RWPE2 (cell line): ENCODE data around the gene PYGO2.

Experiments
- ATAC-seq: fragments of 200-7000 bp; cut with Tn5 transposase; 3 replicates; pipeline ENCODE4 v1.9.1; 2021; ENCODE audit warnings: low read depth
- DNase-seq: peaks from one replicate; pipeline ENCODE4 v3.0.0-alpha.2; 2020; ENCODE audit warnings: low spot score
- H3K27ac ChIP-seq: fragments of 450-650 bp; 2 replicates; pipeline ENCODE4 v1.5.1; 2017; ENCODE audit warnings: mild to moderate bottlenecking; ENCODE audit not compliant: poor library complexity, severe bottlenecking
- H3K27me3 ChIP-seq: fragments of 250-450 bp; sonication (Bioruptor Pico); 2 replicates; pipeline ENCODE4 v1.5.1; 2021; ENCODE audit warnings: mild to moderate bottlenecking, moderate library complexity; ENCODE audit not compliant: insufficient read depth, poor library complexity, severe bottlenecking
- H3K36me3 ChIP-seq: fragments of 250-450 bp; sonication (Bioruptor Pico); 2 replicates; pipeline ENCODE4 v1.5.1; 2020; ENCODE audit warnings: low read depth, mild to moderate bottlenecking, moderate library complexity
- H3K4me1 ChIP-seq: fragments of 250-450 bp; sonication (Bioruptor Pico); 2 replicates; pipeline ENCODE4 v1.5.1; 2021; ENCODE audit warnings: mild to moderate bottlenecking, moderate library complexity; ENCODE audit not compliant: insufficient read depth, poor library complexity, severe bottlenecking
- H3K4me3 ChIP-seq: fragments of 250-450 bp; sonication (Bioruptor Pico); 2 replicates; pipeline ENCODE4 v1.5.1; 2021; ENCODE audit warnings: mild to moderate bottlenecking, moderate library complexity; ENCODE audit not compliant: severe bottlenecking
- H3K9me3 ChIP-seq: fragments of 250-450 bp; sonication (Bioruptor Pico); 2 replicates; pipeline ENCODE4 v1.5.1; 2021; ENCODE audit warnings: mild to moderate bottlenecking, moderate library complexity; ENCODE audit not compliant: severe bottlenecking
- CTCF ChIP-seq: fragments of 450-650 bp; IDR thresholded peaks from one replicate; pipeline ENCODE4 v1.5.1; 2017; ENCODE audit warnings: mild to moderate bottlenecking, moderate library complexity; ENCODE audit not compliant: poor library complexity, severe bottlenecking

Gene PYGO2, protein sequence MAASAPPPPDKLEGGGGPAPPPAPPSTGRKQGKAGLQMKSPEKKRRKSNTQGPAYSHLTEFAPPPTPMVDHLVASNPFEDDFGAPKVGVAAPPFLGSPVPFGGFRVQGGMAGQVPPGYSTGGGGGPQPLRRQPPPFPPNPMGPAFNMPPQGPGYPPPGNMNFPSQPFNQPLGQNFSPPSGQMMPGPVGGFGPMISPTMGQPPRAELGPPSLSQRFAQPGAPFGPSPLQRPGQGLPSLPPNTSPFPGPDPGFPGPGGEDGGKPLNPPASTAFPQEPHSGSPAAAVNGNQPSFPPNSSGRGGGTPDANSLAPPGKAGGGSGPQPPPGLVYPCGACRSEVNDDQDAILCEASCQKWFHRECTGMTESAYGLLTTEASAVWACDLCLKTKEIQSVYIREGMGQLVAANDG

DNA sequence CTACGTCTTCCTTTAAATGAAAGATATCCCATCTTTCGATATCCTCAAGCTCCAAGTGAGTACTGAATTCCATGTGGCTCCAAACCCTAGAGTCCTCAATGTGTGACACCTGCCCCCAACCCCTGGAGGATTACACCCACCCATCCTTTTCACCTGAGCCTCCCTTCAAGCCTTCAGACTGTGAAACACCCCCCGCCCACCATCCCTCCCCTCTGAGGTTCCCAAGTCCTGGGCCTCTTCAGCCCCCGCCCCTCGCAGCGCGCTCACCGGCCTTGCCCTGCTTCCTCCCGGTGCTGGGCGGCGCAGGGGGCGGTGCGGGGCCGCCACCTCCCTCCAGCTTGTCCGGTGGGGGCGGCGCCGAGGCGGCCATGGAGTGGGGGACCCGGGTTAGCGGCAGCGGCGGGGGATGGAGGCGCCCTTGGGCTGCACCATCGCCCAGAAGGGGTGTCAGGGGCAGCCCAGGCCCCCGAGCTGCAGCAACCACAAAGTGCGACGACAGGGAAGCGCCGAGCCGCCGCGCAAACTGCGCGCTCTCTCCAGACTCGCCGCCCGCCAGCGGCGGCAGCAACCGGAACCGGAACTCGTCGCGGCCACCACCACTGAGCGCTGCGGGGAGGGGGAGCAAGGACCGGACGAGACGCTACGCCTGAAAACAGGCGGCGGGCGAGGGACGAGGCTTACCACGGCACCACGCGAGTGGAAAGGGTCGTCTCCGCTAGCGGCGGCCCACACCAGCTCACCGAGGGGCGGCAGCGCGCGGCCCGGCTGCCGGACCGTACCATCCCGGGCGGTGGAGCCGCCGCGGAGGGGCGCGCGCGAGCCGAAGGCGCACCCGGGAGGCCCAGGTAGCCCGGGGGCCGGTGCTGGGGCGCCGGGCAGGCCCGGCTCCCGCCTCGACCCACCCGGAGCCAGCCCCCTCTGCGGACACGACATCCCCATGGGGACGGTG, at the start of gene PYGO2:
PYGO2 (minus strand) TSS at position 576 of the 949 bp plus-strand sequence; CDS start at position 370, 206 bp downstream.
- Histone ChIP-seq H3K27me3 (no peaks in the 10 kb centered on the region), H3K9me3 (no peaks in the 10 kb centered on the region), H3K36me3 (peaks cover 51% of the 10 kb centered on the region), H3K4me1 (peaks cover 10% of the 10 kb centered on the region), H3K4me3 (peak within 1 kb of the TSS; percentile 86), H3K27ac (peak within 1 kb of the TSS; percentile 99)
- ATAC-seq (peak; percentile 83), DNase-seq (peak; percentile 86)
- peak; percentile 80 for TF ChIP-seq CTCF

- DNase-seq, result no peak
- ATAC-seq, result no peak
- Histone ChIP-seq H3K4me3 (no peak overlapping the region), H3K4me1 (peaks cover 43% of the 10 kb centered on the region), H3K27ac (peak overlapping the region; percentile 92), H3K27me3 (no peaks in the 10 kb centered on the region), H3K9me3 (no peaks in the 10 kb centered on the region), H3K36me3 (peaks cover 48% of the 10 kb centered on the region)
- TF ChIP-seq CTCF, result no peak
These were observed 49.4 kb upstream of the PYGO2 start for GRCh38 chr1:155011004-155011416.

GRCh38 chr1:155010211-155010918, 48.8 kb upstream of the PYGO2 start:
- ATAC-seq (no peak), DNase-seq (peak; percentile 45)
- Histone ChIP-seq H3K4me3 (no peak overlapping the region), H3K27ac (peak overlapping the region; percentile 92), H3K36me3 (peaks cover 52% of the 10 kb centered on the region), H3K4me1 (peaks cover 49% of the 10 kb centered on the region), H3K9me3 (no peaks in the 10 kb centered on the region), H3K27me3 (no peaks in the 10 kb centered on the region)
- no peak for TF ChIP-seq CTCF

DNA sequence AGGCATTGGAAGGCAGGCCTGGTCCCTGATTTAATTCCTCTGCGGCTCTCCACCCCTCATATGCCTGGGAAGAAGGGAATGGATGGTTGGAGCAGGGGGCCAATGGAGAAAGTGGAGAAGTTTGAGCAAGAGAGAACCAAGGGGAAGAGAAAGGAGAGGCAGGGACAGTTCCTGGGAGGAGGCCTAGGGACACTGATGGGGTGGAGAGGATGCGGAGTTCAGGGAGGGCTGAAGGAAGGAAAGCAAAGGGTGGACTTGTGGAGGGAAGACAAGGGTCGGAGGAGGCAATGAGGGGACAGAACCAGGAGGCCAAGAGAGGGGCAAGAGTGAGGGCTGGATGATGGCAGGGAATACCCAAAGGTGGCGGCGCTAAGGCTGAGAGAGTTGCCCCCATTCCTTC, 48.2 kb upstream of the PYGO2 start:
- peak overlapping the region; percentile 92 for H3K27ac ChIP-seq
- H3K27me3 ChIP-seq, result no peaks in the 10 kb centered on the region

More for the DNA sequence above, 48.2 kb upstream of the PYGO2 start:
- DNase-seq, result no peak
- H3K4me3 ChIP-seq, result no peak overlapping the region
- peaks cover 53% of the 10 kb centered on the region for H3K4me1 ChIP-seq
- H3K36me3 ChIP-seq, result peaks cover 52% of the 10 kb centered on the region
- no peak for ATAC-seq
- TF ChIP-seq CTCF, result no peak
- no peaks in the 10 kb centered on the region for H3K9me3 ChIP-seq
